H1 (cell line): ENCODE results near the gene MRPS5. TPM values are rescaled to one million over a fixed set of nuclear protein-coding genes. Genes with fewer than 3 reads are reported as not detected.

Experiments
- ASH2L ChIP-seq: fragments of 200-600, 300-600 bp; sonication (generic); IDR thresholded peaks from one replicate; pipeline ENCODE4 v1.7.1; 2017; ENCODE audit warnings: low read length
- HDAC2 ChIP-seq, 2 experiments: fragments of 300-600 bp in 1 of 2; sonication (generic) in 1 of 2; IDR thresholded peaks; 2 replicates each; pipeline ENCODE4 v1.6.1; 2011 to 2012; ENCODE audit warnings: low read depth in 2 of 2, low read length in 2 of 2, mild to moderate bottlenecking in 2 of 2, moderate library complexity in 2 of 2, borderline replicate concordance in 1 of 2, inconsistent platforms in 1 of 2
- HDAC6 ChIP-seq: IDR thresholded peaks from one replicate; pipeline ENCODE4 v1.7.1; 2012; ENCODE audit warnings: low read depth, mild to moderate bottlenecking, inconsistent platforms, low read length, moderate library complexity
- POLR2AphosphoS5 ChIP-seq: IDR thresholded peaks from 2 replicates; pipeline ENCODE4 v1.6.1; 2011; ENCODE audit warnings: low read depth, low read length
- RAD21 ChIP-seq, 2 experiments: IDR thresholded peaks in 1 of 2; conservative IDR thresholded peaks in 1 of 2; 2 replicates each; pipeline ENCODE4 v1.6.1; 2011; ENCODE audit warnings: low read depth in 2 of 2, low read length in 2 of 2, improper control_type of control experiment in 1 of 2, inconsistent platforms in 1 of 2, mild to moderate bottlenecking in 1 of 2, moderate library complexity in 1 of 2
- polyA plus RNA-seq, 7 experiments: library from polyadenylated mRNA; depleted of rRNA in 3 of 7; stranded (reverse) in 5 of 7; unstranded in 2 of 7; fragments of >200 nt in 5 of 7; fragments of 200-250 nt in 2 of 7; gene quantifications; 1 replicate in 5 of 7; 2 replicates in 1 of 7; 4 replicates in 1 of 7; pipeline versions ENCODE4 v1.2.1 to v1.2.3, GENCODE V29; 2011 to 2013; ENCODE audit warnings: missing spikeins in 2 of 7, mixed read lengths in 2 of 7
- total RNA-seq: library from RNA; stranded (reverse); fragmentation: NEBNext Ultra II Directional; extraction: Animal tissue kit (Norgen Biotek cat#: 25700); gene quantifications from 2 replicates; pipeline ENCODE4 v1.2.1, GENCODE V29; 2021

Gene MRPS5
- total and polyA plus RNA-seq, 2 of the 8 experiments (the other 6 are each of a cell fraction or from before 2014, with no cell fraction given): 36.7 to 53.0 TPM

DNA sequence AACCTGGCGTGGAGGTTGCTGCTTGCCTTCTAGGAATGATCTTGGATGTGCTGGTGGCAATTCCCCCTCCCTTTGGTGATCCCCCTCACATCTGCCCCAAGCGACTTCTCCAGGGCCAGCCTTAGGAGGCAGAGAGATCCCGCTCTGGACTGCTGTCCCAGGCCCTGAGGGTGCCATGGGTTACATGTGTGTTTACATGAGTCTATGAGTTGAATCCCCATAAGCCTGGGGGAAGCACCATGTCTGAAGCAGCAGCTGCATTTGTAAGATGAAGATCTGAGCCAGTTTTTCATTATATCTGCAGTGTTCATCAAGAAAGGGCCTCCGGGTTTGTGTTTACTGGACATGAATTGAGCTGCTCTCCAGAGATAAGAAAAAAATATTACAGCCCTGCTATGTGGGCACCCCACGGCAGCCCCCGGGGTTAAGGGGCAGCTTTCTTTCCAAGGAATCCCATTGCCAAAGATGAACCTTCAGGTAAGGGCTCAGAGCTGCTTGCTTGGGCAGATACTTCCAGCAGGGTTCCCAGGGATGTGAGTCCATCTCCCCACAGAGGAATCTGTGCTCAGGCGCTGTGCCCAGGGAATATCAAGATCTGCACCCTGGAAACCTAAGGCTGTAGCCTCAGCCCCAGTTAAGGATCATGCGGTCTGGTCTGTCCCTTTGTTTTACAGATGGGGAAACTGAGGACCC lies 46.0 kb downstream of the MRPS5 start (continued):
- TF ChIP-seq HDAC6 (no peak), ASH2L (no peak), POLR2AphosphoS5 (no peak), HDAC2 (IDR thresholded peaks at IDR 0.05; ENCODE audit: borderline replicate concordance in 1 of 2, low read depth in 2 of 2, low read length in 2 of 2) (no peak), RAD21 (IDR thresholded peaks at IDR 0.05 in 1 of 2, conservative IDR thresholded peaks at IDR 0.05 in 1 of 2; ENCODE audit: low read depth in 2 of 2, low read length in 2 of 2) (no peak)
